Motor neuron (in vitro differentiated cells): ENCODE data around the gene PCID2. TPM values are rescaled to one million over a fixed set of nuclear protein-coding genes. Genes with fewer than 3 reads are reported as not detected.

Experiments used
- ATAC-seq, 8 experiments: fragments of 200-7000 bp; cut with Tn5 transposase; replicated peaks in 6 of 8; 2 replicates each; pipeline ENCODE4 v1.8.0; 2021; ENCODE audit warnings: mild to moderate bottlenecking in 8 of 8, moderate library complexity in 8 of 8
- H3K27ac ChIP-seq, 2 donors: fragments of 250-450 bp; sonication (Bioruptor Pico); 2 replicates each; pipeline ENCODE4 v1.9.0; 2021; ENCODE audit warnings: antibody characterized with exemption in 2 of 2, mild to moderate bottlenecking in 2 of 2, moderate library complexity in 1 of 2
- H3K4me1 ChIP-seq, 2 donors: fragments of 250-450 bp; sonication (Bioruptor Pico); replicated peaks in 1 of 2; 2 replicates each; pipeline ENCODE4 v1.6.1; 2021; ENCODE audit warnings: antibody characterized with exemption in 2 of 2, mild to moderate bottlenecking in 2 of 2, moderate library complexity in 1 of 2
- H3K4me3 ChIP-seq, 5 donors: fragments of 250-450 bp; sonication (Bioruptor Pico); 2 replicates each; pipeline ENCODE4 v1.9.0; 2021; ENCODE audit warnings: antibody characterized with exemption in 5 of 5, mild to moderate bottlenecking in 5 of 5, moderate library complexity in 4 of 5
- WGBS, 10 experiments: fragments of 450-650 bp; shearing (Covaris generic); methylation state at CpG; one replicate each; pipeline ENCODE4 v1.0.0; 2022; 5-methylcytosine and 5-hydroxymethylcytosine counted together
- in situ Hi-C, 9 experiments: fragments of 400-800 bp; cut with MboI; loops; one replicate each; pipeline ENCODE4 v1.15.0; 2021; ENCODE audit warnings: low sequenced_read_pairs in 9 of 9, low pct_unique_long_range_greater_than_20kb in 2 of 9; ENCODE audit not compliant: unreplicated experiment in 9 of 9
- total RNA-seq, 8 experiments: library from RNA; unstranded; fragments of 300-600 nt; gene quantifications; 2 replicates each; pipeline versions ENCODE4 v1.2.3 to v1.2.4, GENCODE V29; 2022

PCID2 gene
- total RNA-seq, 8 experiments from 2014 or later = 24.8 to 89.9 (median 36.3) TPM

DNA sequence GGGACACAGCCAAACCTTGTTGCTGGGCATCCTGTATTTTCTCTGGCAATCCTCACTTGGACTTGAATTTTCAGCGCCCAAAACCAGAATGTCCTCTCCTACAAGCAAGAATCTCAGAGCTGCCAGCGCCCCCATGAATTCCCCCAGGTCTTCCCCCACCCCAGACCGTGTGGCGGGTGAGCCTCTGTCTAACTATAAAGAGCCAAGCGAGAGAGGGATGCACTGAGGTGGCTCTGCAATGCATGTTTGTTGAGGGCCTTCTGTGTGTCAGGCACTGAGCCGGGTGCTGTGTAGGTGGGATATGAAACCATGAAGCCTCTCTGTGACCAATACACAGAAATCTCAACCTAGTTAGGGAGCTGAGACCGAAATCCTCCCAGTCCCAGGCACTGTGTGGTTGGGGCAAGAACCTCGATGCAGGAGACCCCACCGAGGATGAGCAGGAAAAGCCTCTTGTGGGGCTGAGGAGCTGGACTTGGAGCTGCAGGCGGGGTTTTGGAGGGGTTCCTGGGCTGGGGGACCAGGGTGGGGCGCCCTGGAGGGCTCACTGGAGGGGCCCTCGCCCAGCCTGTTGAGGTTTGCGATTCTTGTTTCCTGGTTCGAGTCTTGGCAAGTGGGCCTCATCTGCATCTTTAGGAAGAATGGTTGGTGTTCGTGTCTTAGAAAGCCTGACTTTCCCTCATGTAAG is 62.4 kb downstream of the PCID2 start:
- no peak for ATAC-seq
- whole genome bisulfite sequencing, 10 experiments = 60 to 100% (median 80%) methylated on average over 1 of the region's 15 CpGs; no CpG with 5 or more reads in 7 of the 10 experiments
- Histone ChIP-seq H3K4me1 (no peaks in the 10 kb centered on the region), H3K4me3 (no peak overlapping the region), H3K27ac (no peak overlapping the region)
- in situ Hi-C loops = no loop called here

DNA sequence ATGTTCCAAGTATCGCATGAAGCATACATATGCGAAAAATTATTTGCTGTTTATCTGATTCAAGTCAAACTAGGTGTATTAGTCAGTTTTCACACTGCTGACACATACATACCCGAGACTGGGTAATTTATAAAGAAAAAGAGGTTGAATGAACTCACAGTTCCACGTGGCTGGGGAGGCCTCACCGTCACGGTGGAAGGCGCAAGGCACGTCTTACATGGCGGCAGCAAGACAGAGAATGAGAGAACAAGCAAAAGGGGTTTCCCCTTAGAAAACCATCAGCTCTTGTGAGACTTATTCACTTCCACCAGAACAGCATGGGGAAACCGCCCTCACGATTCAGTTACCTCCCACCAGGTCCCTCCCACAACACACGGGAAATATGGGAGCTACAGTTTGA is 63.0 kb downstream of the PCID2 start:
- Histone ChIP-seq H3K4me1 (no peaks in the 10 kb centered on the region), H3K27ac (no peak overlapping the region), H3K4me3 (no peak overlapping the region)
- in situ Hi-C loops = no loop called here
- no peak for ATAC-seq
- WGBS, 10 experiments = 50 to 100% (median 82%) methylated on average over 2 to 9 of the region's 12 CpGs

- H3K27ac ChIP-seq = no peak overlapping the region
- WGBS, 10 experiments = 47 to 100% (median 80%) methylated on average over 1 to 5 of the region's 12 CpGs; no CpG with 5 or more reads in 4 of the 10 experiments
- no peaks in the 10 kb centered on the region for H3K4me1 ChIP-seq
- ATAC-seq = peak in 1 of 8 experiments; percentile 38
- no peak overlapping the region for H3K4me3 ChIP-seq
- in situ Hi-C loops = no loop called here
These were observed 64.2 kb downstream of the PCID2 start for GRCh38 chr13:113144255-113144629.

DNA sequence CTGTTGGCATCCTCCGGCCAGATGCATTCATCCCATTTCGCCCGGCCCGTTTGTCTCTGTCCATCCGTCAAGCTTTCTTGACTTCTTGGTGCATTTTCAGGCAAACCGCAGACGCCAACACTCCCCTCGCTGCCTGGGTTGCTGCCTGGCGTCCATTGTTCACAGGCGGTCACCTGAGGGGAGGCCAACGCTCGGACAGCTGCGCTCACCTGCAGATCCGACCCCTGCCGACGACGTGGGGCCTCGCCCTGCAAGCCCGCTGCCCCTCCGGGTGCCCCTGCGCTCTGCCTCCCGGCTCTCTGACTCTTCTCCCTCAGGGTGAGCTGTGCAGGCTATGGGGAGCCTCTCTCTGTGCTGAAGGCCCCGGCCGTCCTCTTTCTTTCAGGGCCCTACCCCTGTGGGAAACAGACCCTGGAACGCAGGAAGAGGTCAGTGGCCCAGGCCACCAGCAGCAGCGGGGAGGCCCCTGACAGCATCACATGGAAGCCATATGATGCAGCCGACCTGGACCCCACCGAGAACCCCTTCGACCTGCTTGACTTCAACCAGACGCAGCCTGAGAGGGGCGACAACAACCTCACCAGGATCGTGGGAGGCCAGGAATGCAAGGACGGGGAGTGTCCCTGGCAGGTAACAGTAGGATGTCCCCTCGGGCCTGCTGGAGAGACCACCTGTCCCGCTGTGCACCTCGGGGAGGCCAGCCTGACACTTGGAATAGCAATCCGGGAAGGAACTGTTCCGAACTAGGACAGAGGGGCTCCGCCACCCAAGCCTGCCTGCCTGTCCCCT is 64.8 kb downstream of the PCID2 start:
- WGBS, 10 experiments = 60 to 92% (median 76%) methylated on average over 2 to 14 of the region's 39 CpGs; no CpG with 5 or more reads in 4 of the 10 experiments
- no peak for ATAC-seq
- Histone ChIP-seq H3K27ac (no peak overlapping the region), H3K4me1 (no peaks in the 10 kb centered on the region), H3K4me3 (no peak overlapping the region)
- in situ Hi-C loops = no loop called here

DNA sequence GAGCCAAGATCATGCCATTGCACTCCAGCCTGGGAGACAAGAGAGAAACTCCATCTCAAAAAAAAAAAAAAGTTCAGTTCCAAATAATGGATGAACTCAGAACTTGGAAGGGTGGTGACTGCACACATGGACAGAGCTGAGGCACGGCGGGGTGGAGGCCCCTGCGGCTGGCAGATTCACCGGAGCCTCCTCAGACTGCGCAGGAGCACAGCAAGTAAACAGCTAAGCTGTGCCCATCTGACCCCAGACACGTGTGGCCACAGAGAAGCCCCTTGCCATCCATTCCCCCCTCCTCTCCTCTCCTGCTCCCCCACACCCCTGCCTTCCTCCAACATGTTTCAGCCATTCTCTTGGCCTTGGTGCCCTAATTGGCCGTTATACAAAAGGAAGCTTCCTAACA is 65.6 kb downstream of the PCID2 start:
- ATAC-seq = peak in 3 of 8 experiments; percentile 19 to 86 (median 70)
- Histone ChIP-seq H3K4me1 (peaks cover 0 to 2% of the 10 kb centered on the region in 2 donors), H3K4me3 (no peak overlapping the region), H3K27ac (no peak overlapping the region)
- in situ Hi-C loops = no loop called here
- WGBS, 10 experiments = 90% methylated on average over 2 of the region's 7 CpGs; no CpG with 5 or more reads in 8 of the 10 experiments

GRCh38 chr13:113141601-113141970 is 66.9 kb downstream of the PCID2 start:
- no peak for ATAC-seq
- in situ Hi-C loops = no loop called here
- no peak overlapping the region for H3K27ac ChIP-seq

GRCh38 chr13:113140677-113141600 is 67.5 kb downstream of the PCID2 start:
- in situ Hi-C loops = no loop called here
- Histone ChIP-seq H3K27ac (no peak overlapping the region), H3K4me1 (peaks cover 0 to 2% of the 10 kb centered on the region in 2 donors), H3K4me3 (no peak overlapping the region)
- no peak for ATAC-seq
- 83 to 100% (median 95%) methylated on average over 1 to 7 of the region's 26 CpGs; no CpG with 5 or more reads in 2 of the 10 experiments for WGBS, 10 experiments

More at GRCh38 chr13:113141601-113141970, 66.9 kb downstream of the PCID2 start:
- 60 to 100% methylated on average over 1 of the region's 18 CpGs; no CpG with 5 or more reads in 8 of the 10 experiments for WGBS, 10 experiments
- Histone ChIP-seq H3K4me1 (peaks cover 0 to 2% of the 10 kb centered on the region in 2 donors), H3K4me3 (no peak overlapping the region)

- ATAC-seq = no peak
- in situ Hi-C loops = no loop called here
- H3K4me3 ChIP-seq = no peak overlapping the region
- WGBS, 10 experiments = 27 to 80% (median 65%) methylated on average over 1 to 5 of the region's 5 CpGs; no CpG with 5 or more reads in 1 of the 10 experiments
- peaks cover 0 to 2% of the 10 kb centered on the region in 2 donors for H3K4me1 ChIP-seq
- no peak overlapping the region for H3K27ac ChIP-seq
These were observed 68.9 kb downstream of the PCID2 start for GRCh38 chr13:113139577-113139976.

GRCh38 chr13:113138792-113139551 is 69.5 kb downstream of the PCID2 start:
- 0 to 94% (median 82%) methylated on average over 1 to 16 of the region's 16 CpGs; no CpG with 5 or more reads in 1 of the 10 experiments for WGBS, 10 experiments
- ATAC-seq = no peak
- peaks cover 0 to 2% of the 10 kb centered on the region in 2 donors for H3K4me1 ChIP-seq
- H3K27ac ChIP-seq = no peak overlapping the region
- no peak overlapping the region for H3K4me3 ChIP-seq
- in situ Hi-C loops = no loop called here

GRCh38 chr13:113137691-113138298 is 70.7 kb downstream of the PCID2 start:
- WGBS, 10 experiments = 16 to 82% (median 51%) methylated on average over 2 to 11 of the region's 11 CpGs

GRCh38 chr13:113135281-113135760 is 73.1 kb downstream of the PCID2 start:
- WGBS, 10 experiments = 51 to 100% (median 71%) methylated on average over 1 to 2 of the region's 2 CpGs; no CpG with 5 or more reads in 1 of the 10 experiments
- no peak overlapping the region for H3K27ac ChIP-seq
- H3K4me1 ChIP-seq = peaks cover 0 to 2% of the 10 kb centered on the region in 2 donors
- H3K4me3 ChIP-seq = no peak overlapping the region
- in situ Hi-C loops = no loop called here
- ATAC-seq = no peak

More at GRCh38 chr13:113137691-113138298, 70.7 kb downstream of the PCID2 start:
- Histone ChIP-seq H3K4me3 (no peak overlapping the region), H3K27ac (no peak overlapping the region), H3K4me1 (peaks cover 0 to 2% of the 10 kb centered on the region in 2 donors)
- in situ Hi-C loops = no loop called here
- ATAC-seq = peak in 2 of 8 experiments; percentile 27 to 73
